Activated T-helper 2 cell treated with anti-CD3 and anti-CD28 coated beads, Interferon-gamma antibody, Interleukin-2, Interleukin-4, amounts not matched to agents 10 μg/mL and 5 μg/mL and 100 μg/mL, durations not matched to agents 14 hours and 24 hours and 36 hours (primary cell): ENCODE data around the gene YWHAQ. TPM values are rescaled to one million over a fixed set of nuclear protein-coding genes. Genes with fewer than 3 reads are reported as not detected.
A peak's percentile ranks its signal among the peaks of the same experiment; 100 is the strongest.

Source experiments
- DNase-seq: peaks from one replicate; pipeline ENCODE4 v3.0.0; 2021; ENCODE audit warnings: low spot score
- H3K27ac Mint-ChIP-seq: one replicate; pipeline ENCODE4 v1.8.0; 2021; ENCODE audit warnings: mixed read lengths
- H3K27me3 Mint-ChIP-seq: one replicate; pipeline ENCODE4 v1.8.0; 2021; ENCODE audit warnings: low read depth, mixed read lengths
- H3K36me3 Mint-ChIP-seq: one replicate; pipeline ENCODE4 v1.8.0; 2021; ENCODE audit warnings: low read depth, mixed read lengths
- H3K4me1 Mint-ChIP-seq: one replicate; pipeline ENCODE4 v1.8.0; 2021; ENCODE audit warnings: low read depth, mixed read lengths
- H3K4me3 Mint-ChIP-seq: one replicate; pipeline ENCODE4 v1.8.0; 2021; ENCODE audit warnings: low read depth, mild to moderate bottlenecking, moderate library complexity, mixed read lengths
- H3K9me3 Mint-ChIP-seq: one replicate; pipeline ENCODE4 v1.8.0; 2021; ENCODE audit warnings: mixed read lengths
- intact Hi-C: fragments of 100-400 bp; cut with micrococcal nuclease; formaldehyde crosslinking; loops from one replicate; pipeline ENCODE4 v1.15.1; 2023
- total RNA-seq: library from RNA; stranded (reverse); gene quantifications from 2 replicates; pipeline ENCODE4 v1.2.3, GENCODE V29; 2022

The YWHAQ gene
- total RNA-seq, 1 donor from 2014 or later = 339 TPM

DNA sequence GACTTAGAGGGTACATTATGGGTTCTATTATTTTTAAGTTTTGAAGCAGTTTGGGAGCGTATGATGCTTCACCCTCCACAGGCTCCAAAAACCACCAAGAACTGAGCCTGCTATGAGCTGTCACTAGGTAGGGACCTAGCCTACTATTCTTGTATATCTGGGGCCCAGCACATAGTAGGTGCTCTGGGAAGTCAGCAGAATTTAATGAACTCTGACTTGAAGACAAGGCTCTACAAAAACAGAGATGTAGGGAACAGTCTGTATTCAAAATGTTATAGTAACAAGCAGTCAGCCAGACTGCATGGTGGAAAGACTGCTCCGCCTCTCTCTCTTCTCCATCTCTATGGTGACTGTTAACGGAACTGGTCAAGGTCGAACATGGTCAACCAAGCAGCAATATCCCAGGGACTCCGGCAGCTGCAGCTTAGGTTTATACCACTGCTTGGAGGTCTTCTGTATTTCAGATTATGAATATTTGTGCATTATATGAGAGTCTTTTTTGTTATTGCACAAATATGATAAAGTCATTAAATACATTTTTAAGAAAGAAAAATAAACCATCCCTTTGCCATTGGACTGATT lies 22.2 kb upstream of the YWHAQ start:
- Mint-ChIP-seq H3K4me1 (peaks cover 59% of the 10 kb centered on the region), H3K36me3 (peaks cover 7% of the 10 kb centered on the region), H3K4me3 (no peak overlapping the region), H3K9me3 (peaks cover 13% of the 10 kb centered on the region), H3K27ac (no peak overlapping the region), H3K27me3 (no peaks in the 10 kb centered on the region)
- DNase-seq = no peak
- intact Hi-C loops = no loop called here

DNA sequence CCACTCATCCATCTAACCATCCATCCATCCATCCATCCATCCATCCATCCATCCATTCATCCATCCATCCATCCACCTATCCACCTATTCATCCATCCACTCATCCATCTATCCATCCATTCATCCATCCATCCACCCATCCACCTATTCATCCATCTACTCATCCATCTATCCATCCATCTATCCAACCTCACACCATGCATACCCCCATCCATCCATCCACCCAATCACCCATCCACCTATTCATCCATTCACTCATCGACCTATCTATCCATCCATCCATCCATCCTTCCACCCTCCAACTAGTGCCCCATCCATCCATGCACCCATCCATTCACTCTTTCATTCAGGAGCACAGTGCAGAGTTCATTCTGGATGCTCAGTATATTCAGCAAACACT lies 21.5 kb upstream of the YWHAQ start:
- no peaks in the 10 kb centered on the region for H3K27me3 Mint-ChIP-seq
- peaks cover 7% of the 10 kb centered on the region for H3K36me3 Mint-ChIP-seq
- peaks cover 13% of the 10 kb centered on the region for H3K9me3 Mint-ChIP-seq
- no peak overlapping the region for H3K4me3 Mint-ChIP-seq
- H3K27ac Mint-ChIP-seq = no peak overlapping the region
- peaks cover 59% of the 10 kb centered on the region for H3K4me1 Mint-ChIP-seq
- intact Hi-C loops = no loop called here
- DNase-seq = no peak

DNA sequence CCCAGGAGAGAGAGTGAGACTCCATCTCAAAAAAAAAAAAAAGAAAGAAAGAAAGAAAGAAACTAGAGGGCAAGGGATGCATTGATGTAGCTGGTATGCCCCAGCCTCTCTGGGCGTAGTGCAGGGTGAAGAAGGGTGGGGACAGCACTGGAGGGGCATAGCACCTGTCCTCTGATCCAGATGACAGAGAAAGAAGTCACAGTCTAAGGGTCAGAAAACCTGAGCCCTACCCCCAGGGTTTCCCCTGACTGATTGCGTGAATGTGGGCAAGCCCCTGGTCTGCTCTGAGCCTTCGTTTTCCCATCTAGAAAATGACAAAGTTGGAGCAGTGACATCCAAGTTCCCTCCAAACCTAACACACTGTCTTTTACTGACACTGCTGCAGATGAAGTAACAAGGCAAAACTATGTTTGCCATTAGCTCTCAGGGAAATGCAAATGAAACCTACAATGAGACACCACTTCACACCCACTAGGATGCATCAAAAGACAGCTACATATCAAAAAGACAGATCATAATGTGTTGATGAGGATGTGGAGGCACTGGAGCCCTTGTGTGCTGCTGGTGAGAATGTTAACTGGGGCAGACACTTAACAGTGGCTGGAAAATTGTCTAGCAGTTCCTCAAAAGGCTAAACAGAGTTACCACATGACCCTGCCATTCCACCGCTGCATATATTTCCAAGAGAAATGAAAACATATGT lies 19.5 kb upstream of the YWHAQ start:
- intact Hi-C loops = no loop called here
- H3K9me3 Mint-ChIP-seq = peaks cover 13% of the 10 kb centered on the region
- H3K36me3 Mint-ChIP-seq = peaks cover 7% of the 10 kb centered on the region
- DNase-seq = no peak
- H3K27me3 Mint-ChIP-seq = no peaks in the 10 kb centered on the region
- H3K4me1 Mint-ChIP-seq = peaks cover 47% of the 10 kb centered on the region
- no peak overlapping the region for H3K4me3 Mint-ChIP-seq
- H3K27ac Mint-ChIP-seq = no peak overlapping the region

DNA sequence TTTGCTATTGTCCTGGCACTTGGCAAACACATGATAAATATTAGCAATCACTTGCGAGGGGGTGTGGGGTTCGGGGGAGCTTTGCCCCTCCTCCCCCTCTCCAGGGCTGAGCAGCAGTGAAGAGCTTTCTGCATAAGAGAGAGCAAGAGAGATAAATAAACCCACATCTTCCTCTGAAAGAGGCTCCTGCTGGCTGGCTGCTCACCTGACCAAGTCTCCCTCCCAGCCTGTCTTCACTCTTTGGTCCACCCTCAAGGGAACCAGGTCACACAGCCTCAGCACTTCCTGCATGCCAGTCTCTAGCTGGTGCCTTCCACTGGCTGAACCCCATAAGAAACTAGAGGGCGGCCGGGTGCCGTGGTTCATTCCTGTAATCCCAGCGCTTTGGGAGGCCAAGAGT lies 18.5 kb upstream of the YWHAQ start:
- Mint-ChIP-seq H3K4me1 (peaks cover 40% of the 10 kb centered on the region), H3K27ac (no peak overlapping the region), H3K9me3 (peaks cover 13% of the 10 kb centered on the region), H3K36me3 (peaks cover 7% of the 10 kb centered on the region), H3K27me3 (no peaks in the 10 kb centered on the region), H3K4me3 (no peak overlapping the region)
- intact Hi-C loops = no loop called here
- DNase-seq = no peak

DNA sequence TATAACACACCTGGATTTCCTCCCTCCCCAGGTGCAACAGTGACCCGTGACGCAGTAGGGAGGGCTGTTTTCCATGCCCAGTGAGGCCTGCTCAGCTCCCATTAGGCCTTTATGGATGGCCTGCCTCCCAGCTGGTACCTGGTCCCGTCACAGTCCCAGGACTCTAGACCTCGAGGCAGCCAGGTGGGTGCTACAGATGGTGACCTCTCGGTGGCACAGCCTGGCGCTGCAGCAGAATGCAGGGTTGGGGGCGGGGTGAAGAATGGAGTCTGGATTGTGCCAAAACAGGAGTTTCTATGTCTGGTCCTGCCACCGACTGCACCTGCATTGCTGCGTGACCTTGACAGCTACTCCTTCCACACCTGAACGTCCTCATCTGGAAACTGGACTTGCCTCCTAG lies 18.0 kb upstream of the YWHAQ start:
- Mint-ChIP-seq H3K4me1 (peaks cover 36% of the 10 kb centered on the region), H3K27me3 (no peaks in the 10 kb centered on the region), H3K27ac (no peak overlapping the region), H3K36me3 (peaks cover 7% of the 10 kb centered on the region), H3K9me3 (peaks cover 13% of the 10 kb centered on the region), H3K4me3 (no peak overlapping the region)
- DNase-seq = no peak
- intact Hi-C loops = no loop called here

- Mint-ChIP-seq H3K36me3 (peaks cover 7% of the 10 kb centered on the region), H3K9me3 (peaks cover 13% of the 10 kb centered on the region), H3K4me3 (no peak overlapping the region), H3K27ac (no peak overlapping the region), H3K4me1 (peaks cover 33% of the 10 kb centered on the region), H3K27me3 (no peaks in the 10 kb centered on the region)
- DNase-seq = no peak
- intact Hi-C loops = no loop called here
Measured at GRCh38 chr2:9647884-9648283, 17.1 kb upstream of the YWHAQ start.

GRCh38 chr2:9646196-9647030 lies 15.6 kb upstream of the YWHAQ start:
- H3K9me3 Mint-ChIP-seq = peaks cover 5% of the 10 kb centered on the region
- peaks cover 3% of the 10 kb centered on the region for H3K36me3 Mint-ChIP-seq
- DNase-seq = no peak
- no peaks in the 10 kb centered on the region for H3K27me3 Mint-ChIP-seq
- intact Hi-C loops = no loop called here
- peaks cover 43% of the 10 kb centered on the region for H3K4me1 Mint-ChIP-seq
- no peak overlapping the region for H3K27ac Mint-ChIP-seq
- H3K4me3 Mint-ChIP-seq = no peak overlapping the region

GRCh38 chr2:9644603-9645002 lies 13.8 kb upstream of the YWHAQ start:
- no peaks in the 10 kb centered on the region for H3K9me3 Mint-ChIP-seq
- H3K4me3 Mint-ChIP-seq = no peak overlapping the region
- H3K27me3 Mint-ChIP-seq = no peaks in the 10 kb centered on the region
- no peak overlapping the region for H3K27ac Mint-ChIP-seq
- intact Hi-C loops = no loop called here
- H3K36me3 Mint-ChIP-seq = no peaks in the 10 kb centered on the region
- no peak for DNase-seq
- H3K4me1 Mint-ChIP-seq = peaks cover 38% of the 10 kb centered on the region

GRCh38 chr2:9644021-9644420 lies 13.2 kb upstream of the YWHAQ start:
- Mint-ChIP-seq H3K4me3 (no peak overlapping the region), H3K4me1 (peaks cover 37% of the 10 kb centered on the region), H3K27me3 (no peaks in the 10 kb centered on the region), H3K9me3 (no peaks in the 10 kb centered on the region), H3K36me3 (no peaks in the 10 kb centered on the region), H3K27ac (no peak overlapping the region)
- no peak for DNase-seq
- intact Hi-C loops = no loop called here

- H3K27ac Mint-ChIP-seq = peak overlapping the region; percentile 74
Measured at GRCh38 chr2:9641641-9642040, 10.8 kb upstream of the YWHAQ start.

GRCh38 chr2:9640403-9641104 lies 9.8 kb upstream of the YWHAQ start:
- Mint-ChIP-seq H3K27ac (no peak overlapping the region), H3K36me3 (no peaks in the 10 kb centered on the region), H3K4me1 (peaks cover 31% of the 10 kb centered on the region), H3K27me3 (no peaks in the 10 kb centered on the region), H3K4me3 (no peak overlapping the region), H3K9me3 (no peaks in the 10 kb centered on the region)
- intact Hi-C loops = loop anchor here (1.0 kb wide), 1 partner anchor 15 kb away; no protein-coding TSS in a partner anchor
- no peak for DNase-seq

More at GRCh38 chr2:9641641-9642040, 10.8 kb upstream of the YWHAQ start:
- H3K27me3 Mint-ChIP-seq = no peaks in the 10 kb centered on the region
- peaks cover 35% of the 10 kb centered on the region for H3K4me1 Mint-ChIP-seq
- DNase-seq = no peak
- intact Hi-C loops = loop anchor here (1.0 kb wide), 1 partner anchor 14 kb away; no protein-coding TSS in a partner anchor
- no peaks in the 10 kb centered on the region for H3K36me3 Mint-ChIP-seq
- no peaks in the 10 kb centered on the region for H3K9me3 Mint-ChIP-seq
- peak overlapping the region; percentile 35 for H3K4me3 Mint-ChIP-seq

- no peak overlapping the region for H3K4me3 Mint-ChIP-seq
- H3K27me3 Mint-ChIP-seq = no peaks in the 10 kb centered on the region
- intact Hi-C loops = no loop called here
Measured at GRCh38 chr2:9639740-9640343, 9.0 kb upstream of the YWHAQ start.

More at GRCh38 chr2:9639740-9640343, 9.0 kb upstream of the YWHAQ start:
- Mint-ChIP-seq H3K36me3 (no peaks in the 10 kb centered on the region), H3K9me3 (no peaks in the 10 kb centered on the region), H3K27ac (no peak overlapping the region), H3K4me1 (peaks cover 29% of the 10 kb centered on the region)
- DNase-seq = no peak
